Right cardiac atrium (tissue), 5 donors: ENCODE data around the gene RPS18. TPM values are rescaled to one million over a fixed set of nuclear protein-coding genes. Genes with fewer than 3 reads are reported as not detected.
"Not testable (repeated sequence)": the region's sequence is repeated elsewhere in the genome, so short reads cannot be mapped to it uniquely, and the experiment has no call there.

Experiments
- ATAC-seq, 2 donors: fragments of 200-7000 bp; cut with Tn5 transposase; one replicate each; pipeline versions ENCODE4 v1.8.0 to v1.9.1; 2020; ENCODE audit warnings: moderate library complexity in 2 of 2, mild to moderate bottlenecking in 1 of 2
- DNase-seq, 3 donors: peaks; one replicate each; pipeline ENCODE4 v3.0.0-alpha.2; 2020
- H3K27ac ChIP-seq: one replicate; pipeline ENCODE4 v1.5.1; 2013; ENCODE audit warnings: mild to moderate bottlenecking, low read length, control low read depth, moderate library complexity
- H3K27me3 ChIP-seq: one replicate; pipeline ENCODE4 v1.6.1; 2013; ENCODE audit not compliant: control insufficient read depth, insufficient read depth
- H3K4me1 ChIP-seq: one replicate; pipeline ENCODE4 v1.6.1; 2013; ENCODE audit warnings: low read length; ENCODE audit not compliant: control insufficient read depth, insufficient read depth
- H3K4me3 ChIP-seq: one replicate; pipeline ENCODE4 v1.5.1; 2013; ENCODE audit warnings: low read length, control low read depth
- H3K9me3 ChIP-seq: one replicate; pipeline ENCODE4 v1.6.1; 2013; ENCODE audit warnings: low read length; ENCODE audit not compliant: control insufficient read depth
- WGBS: extraction: QIAGEN DNeasy Blood & Tissue Kit; methylation state at CpG from one replicate; pipeline ENCODE4 v1.1.7; 2013; 5-methylcytosine and 5-hydroxymethylcytosine counted together
- intact Hi-C, 4 donors: fragments of 100-400 bp; cut with DNase I; formaldehyde crosslinking; loops; one replicate each; pipeline versions ENCODE4 v1.11.0 to v1.14.0; 2022 to 2023
- long read RNA-seq, 4 donors: library from polyadenylated mRNA; unstranded; transcript quantifications; one replicate each; pipeline ENCODE4 v2.0.0, GENCODE V29; 2020 to 2021
- polyA plus RNA-seq: library from polyadenylated mRNA; stranded (reverse); fragments of 200-250 nt; gene quantifications from one replicate; pipeline ENCODE4 v1.2.3, GENCODE V29; 2013
- total RNA-seq, 4 donors: library from RNA; stranded (reverse); fragmentation: NEBNext Ultra II Directional; extraction: Animal tissue kit (Norgen Biotek cat#: 25700); gene quantifications; one replicate each; pipeline ENCODE4 v1.2.1, GENCODE V29; 2021
- donor health status: healthy with polysubstance abuse.
- donor health status: DM: no; HTN: yes; CAD: no.
- donor health status: DM: no; HTN: no; CAD: no.
- donor health status: DM: no; HTN: yes; CAD: no; lungs with severe emphysema.
- donor health status: DM: yes; HTN: yes; CAD: no.

Gene RPS18
- total RNA-seq = 1,000 to 10,000 TPM; 1,042 to 1,240 (median 1,130) TPM
- 1,903 TPM for polyA plus RNA-seq
- long read RNA-seq, donor 1, transcript RPS18-230 (6 exons, 613 nt) = major isoform, 256 of 259 reads
- long read RNA-seq, donor 1, partial matches to known transcripts = 0 of 259 reads
- long read RNA-seq, donor 1, other reads (novel, unspliced or antisense) = 2 of 259 reads
- long read RNA-seq, donor 2, transcript RPS18-236 (5 exons, 996 nt) = minor isoform, 7 of 321 reads
- long read RNA-seq, donor 2, transcript RPS18-230 (6 exons, 613 nt) = major isoform, 287 of 321 reads
- long read RNA-seq, donor 2, partial matches to known transcripts = 16 of 321 reads
- long read RNA-seq, donor 2, other reads (novel, unspliced or antisense) = 4 of 321 reads
- long read RNA-seq, donor 3, transcript RPS18-230 (6 exons, 613 nt) = major isoform, 40 of 58 reads
- long read RNA-seq, donor 3, partial matches to known transcripts = 16 of 58 reads
- long read RNA-seq, donor 3, other reads (novel, unspliced or antisense) = 2 of 58 reads
- long read RNA-seq, donor 4, transcript RPS18-230 (6 exons, 613 nt) = major isoform, 157 of 175 reads
- long read RNA-seq, donor 4, partial matches to known transcripts = 11 of 175 reads
- long read RNA-seq, donor 4, other reads (novel, unspliced or antisense) = 4 of 175 reads

DNA sequence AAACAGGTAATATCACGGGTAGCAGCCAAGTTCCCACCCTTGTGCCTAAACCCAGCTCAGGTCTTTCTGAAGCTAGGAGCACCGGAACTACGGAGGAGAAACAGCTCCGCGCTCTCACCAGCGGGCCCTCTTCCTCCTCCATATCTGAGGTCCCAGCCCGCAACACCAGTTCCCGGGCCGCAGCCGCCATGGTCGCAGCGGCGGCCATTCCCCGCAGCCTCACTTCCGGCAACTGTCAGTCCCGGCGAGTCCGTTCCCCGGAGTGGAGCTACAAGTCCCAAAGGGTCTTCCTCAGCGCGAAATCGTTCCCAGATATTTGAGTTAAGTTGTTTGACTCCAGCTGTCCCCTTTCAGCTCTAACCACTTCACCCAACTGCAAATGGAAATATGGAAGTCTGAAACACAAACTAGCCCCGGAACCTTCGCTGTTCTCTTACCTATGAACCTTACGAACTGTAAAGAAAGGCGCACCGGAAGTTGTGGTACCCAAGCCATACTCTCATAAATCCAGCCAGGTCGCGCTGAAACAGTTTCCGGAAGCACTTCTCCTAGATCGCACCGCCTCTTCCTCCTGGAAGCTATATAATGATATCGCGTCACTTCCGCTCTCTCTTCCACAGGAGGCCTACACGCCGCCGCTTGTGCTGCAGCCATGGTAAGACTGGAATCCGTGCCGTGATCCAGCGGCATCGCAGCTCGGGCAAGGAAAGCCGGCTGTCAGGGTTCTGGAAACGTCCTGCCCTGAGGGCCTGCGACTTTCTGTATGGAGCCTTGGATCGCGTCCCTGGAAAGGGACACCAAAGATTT, at the start of gene RPS18, which contains the start of gene VPS52:
TSS of gene RPS18 (plus strand) at position 608 of the 807 bp plus-strand sequence. CDS start at position 653, 45 bp downstream.
TSS of gene VPS52 (minus strand) at position 409 of the 807 bp plus-strand sequence. CDS start at position 208, 201 bp downstream.
- Histone ChIP-seq H3K9me3 (no peaks in the 10 kb centered on the region), H3K4me1 (no peaks in the 10 kb centered on the region)
- WGBS = under 1% methylated on average over 48 of the region's 48 CpGs

DNA sequence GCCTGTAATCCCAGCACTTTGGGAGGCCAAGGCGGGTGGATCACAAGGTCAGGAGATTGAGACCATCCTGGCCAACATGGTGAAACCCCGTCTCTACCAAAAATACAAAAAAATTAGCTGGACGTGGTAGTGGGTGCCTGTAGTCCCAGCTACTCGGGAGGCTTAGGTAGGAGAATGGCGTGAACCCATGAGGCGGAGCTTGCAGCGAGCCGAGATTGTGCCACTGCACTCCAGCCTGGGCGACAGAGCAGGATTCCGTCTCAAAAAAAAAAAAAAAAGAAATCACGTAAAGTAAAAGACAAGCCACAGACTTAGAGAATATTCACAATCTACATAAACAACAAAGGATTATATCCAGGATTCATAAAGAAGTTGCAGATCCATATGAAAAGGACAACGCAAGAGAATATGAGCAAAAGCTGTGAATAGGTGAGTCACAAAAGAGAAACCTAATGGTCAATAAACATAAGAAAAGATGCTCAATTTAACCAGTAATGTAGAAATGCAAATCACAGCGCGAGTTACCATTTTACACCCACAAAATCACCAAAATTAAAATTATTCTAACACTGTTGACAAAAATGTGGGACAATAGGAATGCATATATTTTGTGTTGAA, 45.3 kb upstream of the RPS18 start:
- intact Hi-C loops, H3K27ac ChIP-seq, ATAC-seq, H3K27me3 ChIP-seq, H3K4me3 ChIP-seq, H3K9me3 ChIP-seq, H3K4me1 ChIP-seq, DNase-seq: not testable (repeated sequence)
- 45% methylated on average over 14 of the region's 14 CpGs for WGBS

More for the DNA sequence above, at the start of gene RPS18, which contains the start of gene VPS52:
- peak; percentile 92 to 95 (median 94) for DNase-seq
- H3K27ac ChIP-seq = peak within 1 kb of the TSS; percentile 87
- H3K4me3 ChIP-seq = peak within 1 kb of the TSS; percentile 96
- ATAC-seq = peak; percentile 96 to 97
- intact Hi-C loops = no loop called here
- H3K27me3 ChIP-seq = no peaks in the 10 kb centered on the region

DNA sequence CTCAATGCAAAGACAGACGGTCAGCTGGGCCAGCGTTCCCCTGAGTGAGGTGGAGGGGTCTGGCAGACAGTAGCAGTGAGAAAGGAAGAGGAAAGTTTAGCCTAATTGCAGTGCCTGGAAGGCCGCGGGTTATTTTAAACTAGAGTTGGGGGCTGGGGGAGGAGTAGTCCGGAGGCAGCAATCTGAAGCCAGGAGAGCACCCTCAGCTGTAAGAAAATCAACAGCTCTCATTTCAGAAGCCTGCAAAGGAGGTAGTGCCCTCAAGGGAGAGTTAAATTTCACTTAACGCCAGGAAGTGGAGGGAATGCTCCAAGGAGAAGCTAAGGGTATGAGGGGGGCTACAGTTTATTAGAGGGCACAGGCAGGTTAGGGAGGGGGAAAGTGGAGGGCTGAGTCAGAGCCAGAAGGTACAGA, 36.6 kb upstream of the RPS18 start:
- ATAC-seq (no peak), DNase-seq (no peak)
- Histone ChIP-seq H3K27me3 (no peaks in the 10 kb centered on the region), H3K4me3 (no peak overlapping the region), H3K27ac (no peak overlapping the region), H3K4me1 (peaks cover 1% of the 10 kb centered on the region), H3K9me3 (no peaks in the 10 kb centered on the region)
- 16% methylated on average over 6 of the region's 6 CpGs for WGBS
- intact Hi-C loops = no loop called here

DNA sequence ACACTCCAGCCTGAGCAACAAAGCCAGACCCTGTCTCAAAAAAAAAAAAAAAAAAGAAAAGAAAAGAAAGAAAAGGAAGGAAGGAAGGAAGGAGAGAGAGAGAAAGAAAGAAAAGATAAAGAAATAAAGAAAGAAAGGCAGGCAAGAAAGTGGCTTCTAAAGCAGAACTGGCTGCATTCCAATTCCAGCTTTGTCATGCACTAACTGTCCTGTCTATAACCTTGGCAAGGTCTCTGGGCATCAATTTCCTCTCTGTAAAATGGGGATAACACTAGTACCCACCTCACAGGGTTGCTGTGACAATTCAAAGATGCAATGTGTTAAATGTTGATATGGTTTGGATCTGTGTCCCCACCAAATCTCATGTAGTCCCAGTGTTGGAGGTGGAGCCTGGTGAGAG, 35.5 kb upstream of the RPS18 start:
- DNase-seq = no peak
- H3K27ac ChIP-seq = no peak overlapping the region
- ATAC-seq = no peak
- intact Hi-C loops = no loop called here
- H3K4me3 ChIP-seq = no peak overlapping the region
- H3K27me3 ChIP-seq = no peaks in the 10 kb centered on the region
- H3K4me1 ChIP-seq = peaks cover 1% of the 10 kb centered on the region
- no peaks in the 10 kb centered on the region for H3K9me3 ChIP-seq

DNA sequence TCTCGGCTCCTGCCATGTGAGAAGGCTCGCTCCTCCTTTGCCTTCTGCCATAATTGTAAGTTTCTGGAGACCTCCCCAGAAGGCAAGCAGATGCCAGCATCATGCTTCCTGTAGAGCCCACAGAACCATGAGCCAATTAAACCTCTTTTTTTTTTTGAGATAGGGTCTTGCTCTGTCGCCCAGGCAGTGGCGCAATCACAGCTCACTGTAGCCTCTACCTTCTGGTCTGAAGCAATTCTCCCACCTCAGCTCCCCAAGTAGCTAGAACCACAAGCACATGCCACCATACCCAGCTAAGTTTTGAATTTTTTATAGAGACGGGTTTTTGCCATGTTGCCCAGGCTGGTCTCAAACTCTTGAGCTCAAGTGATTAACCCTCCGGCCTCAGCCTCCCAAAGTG, 35.0 kb upstream of the RPS18 start:
- no peak for ATAC-seq
- H3K9me3 ChIP-seq = no peaks in the 10 kb centered on the region
- no peaks in the 10 kb centered on the region for H3K27me3 ChIP-seq
- WGBS = 87% methylated on average over 6 of the region's 6 CpGs
- H3K4me1 ChIP-seq = peaks cover 1% of the 10 kb centered on the region
- intact Hi-C loops = no loop called here
- DNase-seq = no peak
- no peak overlapping the region for H3K27ac ChIP-seq
- H3K4me3 ChIP-seq = no peak overlapping the region

DNA sequence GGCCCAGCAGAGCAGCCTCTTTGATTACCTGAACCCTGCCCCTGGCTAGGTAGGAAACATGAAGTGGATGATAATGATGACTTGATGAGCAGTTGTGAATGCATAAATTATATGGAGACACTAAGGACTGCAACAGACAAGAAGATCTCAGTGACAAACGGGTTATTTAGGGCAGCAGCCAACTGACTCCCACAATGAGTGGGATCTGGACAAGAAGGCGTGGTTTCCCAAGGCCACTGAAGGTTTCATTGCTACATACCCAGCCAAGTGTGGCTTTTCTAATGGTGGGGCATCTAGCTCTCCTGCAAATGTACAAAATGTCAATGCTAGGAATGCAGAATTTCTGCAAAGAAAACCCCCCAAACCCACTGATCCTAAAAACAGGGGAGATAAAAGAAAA, 34.1 kb upstream of the RPS18 start:
- WGBS = 58% methylated on average over 2 of the region's 2 CpGs
- Histone ChIP-seq H3K4me1 (peaks cover 1% of the 10 kb centered on the region), H3K9me3 (no peaks in the 10 kb centered on the region), H3K4me3 (no peak overlapping the region), H3K27ac (no peak overlapping the region), H3K27me3 (no peaks in the 10 kb centered on the region)
- DNase-seq (no peak), ATAC-seq (no peak)
- intact Hi-C loops = no loop called here

DNA sequence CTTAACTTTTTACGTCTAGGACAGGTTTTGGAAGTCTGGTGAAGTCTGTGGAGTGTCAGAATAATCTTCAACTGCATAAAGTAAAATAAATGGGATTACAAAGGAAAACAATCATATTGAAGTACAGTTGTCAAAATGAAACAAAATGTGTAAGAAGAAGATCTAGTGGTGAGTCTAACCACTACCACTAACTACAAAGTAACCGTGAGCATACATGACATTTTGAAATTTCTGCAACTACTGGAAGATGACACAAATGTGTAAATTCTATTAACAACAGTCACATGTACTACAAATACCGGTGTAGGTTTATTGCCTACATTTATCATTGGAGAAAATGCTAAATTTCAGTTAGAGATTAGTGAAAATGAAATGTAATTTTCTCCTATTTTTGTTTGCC, 29.9 kb upstream of the RPS18 start:
- intact Hi-C loops = loop anchor here in 3 of 4 donors (5.0 to 10.0 kb wide), 3 partner anchors 67 to 117 kb away; no protein-coding TSS in a partner anchor
- no peak overlapping the region for H3K4me3 ChIP-seq
- no peaks in the 10 kb centered on the region for H3K27me3 ChIP-seq
- DNase-seq (no peak), ATAC-seq (no peak)
- H3K27ac ChIP-seq = no peak overlapping the region
- no peaks in the 10 kb centered on the region for H3K9me3 ChIP-seq
- 59% methylated on average over 3 of the region's 3 CpGs for WGBS
- no peaks in the 10 kb centered on the region for H3K4me1 ChIP-seq

DNA sequence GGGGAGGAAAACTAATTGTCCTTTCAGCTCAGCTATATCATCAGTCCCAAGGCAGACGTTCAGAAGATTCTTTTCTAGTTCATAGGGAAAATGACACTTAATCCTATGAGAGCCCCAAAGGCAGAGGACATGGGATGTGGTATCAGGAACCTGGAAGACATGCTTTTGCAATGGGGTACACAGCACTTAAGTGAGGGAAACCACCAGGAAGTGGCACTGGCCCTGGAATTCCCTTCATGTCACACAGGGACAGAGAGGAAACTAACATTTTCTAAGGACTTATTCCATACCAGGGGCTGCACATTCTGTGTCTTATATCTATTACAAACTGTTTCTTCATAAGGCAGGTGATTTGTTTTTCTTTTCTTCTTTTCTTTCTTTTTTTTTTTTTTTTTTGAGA, 28.4 kb upstream of the RPS18 start:
- ATAC-seq = no peak
- Histone ChIP-seq H3K4me3 (no peak overlapping the region), H3K27me3 (no peaks in the 10 kb centered on the region), H3K9me3 (no peaks in the 10 kb centered on the region), H3K4me1 (no peaks in the 10 kb centered on the region), H3K27ac (no peak overlapping the region)
- DNase-seq = no peak
- intact Hi-C loops = loop anchor here in 3 of 4 donors (5.0 to 10.0 kb wide), 3 partner anchors 69 to 119 kb away; no protein-coding TSS in a partner anchor
- WGBS = 30% methylated on average over 1 of the region's 1 CpG

DNA sequence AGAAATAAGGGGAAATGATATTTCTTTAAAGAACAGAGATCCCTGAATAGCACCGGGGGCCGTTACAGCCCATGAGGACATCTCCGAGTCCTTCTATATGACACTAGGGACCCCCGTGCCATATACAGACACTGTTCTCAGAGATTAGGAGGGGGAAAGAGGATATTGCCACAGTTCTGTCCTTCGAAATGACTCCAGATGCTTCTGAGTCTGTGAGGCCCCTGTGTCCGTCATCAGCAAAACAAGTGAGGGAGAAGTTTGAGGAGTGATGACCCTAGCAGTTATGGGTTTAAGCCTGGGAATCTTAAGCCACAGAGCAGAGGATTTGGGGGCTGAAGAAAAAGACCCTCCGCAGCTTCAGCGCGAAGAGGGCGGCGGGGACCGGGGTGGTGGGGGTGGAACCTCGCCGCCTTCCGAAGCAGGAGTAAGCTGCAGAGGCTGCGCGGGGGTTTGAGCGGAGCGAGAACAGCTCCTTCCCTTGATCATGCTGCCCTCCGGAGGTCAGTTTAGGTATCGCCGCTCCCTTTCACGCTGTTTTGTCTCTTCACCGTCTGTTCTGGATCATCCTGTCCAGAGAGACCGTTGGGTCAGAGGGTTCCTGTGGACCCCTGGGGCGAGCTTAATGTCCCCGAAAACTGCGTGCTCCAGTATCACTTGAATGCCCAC, 23.8 kb upstream of the RPS18 start:
- Histone ChIP-seq H3K27ac (peak overlapping the region; percentile 94), H3K4me3 (peak overlapping the region; percentile 47), H3K9me3 (no peaks in the 10 kb centered on the region), H3K4me1 (peaks cover 4% of the 10 kb centered on the region), H3K27me3 (no peaks in the 10 kb centered on the region)
- 2% methylated on average over 28 of the region's 28 CpGs for WGBS
- peak; percentile 85 to 96 (median 94) for DNase-seq
- ATAC-seq = peak; percentile 61 to 76
- intact Hi-C loops = loop anchor here (1.0 to 10.0 kb wide), 6 partner anchors 73 to 231 kb away; no protein-coding TSS in a partner anchor

DNA sequence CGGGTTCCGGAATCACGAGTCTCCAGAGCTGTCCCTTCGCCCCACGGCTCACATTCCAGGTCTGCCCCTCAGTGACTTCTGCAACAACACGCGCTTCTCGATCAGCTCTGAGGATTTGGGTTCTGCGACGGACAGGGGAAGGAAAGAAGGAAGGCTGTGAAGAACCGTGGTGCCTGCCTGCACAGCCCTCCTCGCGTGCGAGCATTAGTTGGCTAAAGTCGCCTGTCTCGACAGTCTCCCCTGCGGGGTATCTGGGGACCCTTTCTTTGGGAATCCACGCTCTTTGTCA, 23.3 kb upstream of the RPS18 start:
- ATAC-seq (peak; percentile 4 to 13), DNase-seq (no peak)
- Histone ChIP-seq H3K27me3 (no peaks in the 10 kb centered on the region), H3K4me1 (peaks cover 4% of the 10 kb centered on the region), H3K4me3 (peak overlapping the region; percentile 47), H3K9me3 (no peaks in the 10 kb centered on the region), H3K27ac (peak overlapping the region; percentile 94)
- WGBS = under 1% methylated on average over 18 of the region's 18 CpGs
- intact Hi-C loops = loop anchor here (1.0 to 10.0 kb wide), 6 partner anchors 74 to 231 kb away; no protein-coding TSS in a partner anchor
